Spleen (tissue), 11 donors: Measurements from ENCODE around the gene TMEM130. TPM values are rescaled to one million over a fixed set of nuclear protein-coding genes. Genes with fewer than 3 reads are reported as not detected.

Experiments
- DNase-seq: peaks from one replicate; pipeline ENCODE4 v3.0.0-alpha.2; 2020
- H3K27ac ChIP-seq, 8 donors: fragments of 200-600 bp; sonication (generic) in 7 of 8; 1 replicate in 4 of 8; 2 replicates in 4 of 8; pipeline versions ENCODE4 v1.5.0 to v1.8.0; 2016 to 2021; ENCODE audit warnings: inconsistent platforms in 4 of 8, mild to moderate bottlenecking in 4 of 8, moderate library complexity in 1 of 8
- H3K27me3 ChIP-seq, 7 donors: fragments of 200-600 bp; sonication (generic) in 6 of 7; replicated peaks in 1 of 7; 1 replicate in 4 of 7; 2 replicates in 3 of 7; pipeline versions ENCODE4 v1.5.0 to v1.8.0; 2016 to 2021; ENCODE audit warnings: inconsistent platforms in 3 of 7, mild to moderate bottlenecking in 1 of 7
- H3K36me3 ChIP-seq, 6 donors: fragments of 200-600 bp; sonication (generic) in 5 of 6; 1 replicate in 4 of 6; 2 replicates in 2 of 6; pipeline versions ENCODE4 v1.5.0 to v1.8.0; 2016 to 2021; ENCODE audit warnings: inconsistent platforms in 2 of 6
- H3K4me1 ChIP-seq, 6 donors: fragments of 200-600 bp; sonication (generic) in 5 of 6; 1 replicate in 3 of 6; 2 replicates in 3 of 6; pipeline versions ENCODE4 v1.5.0 to v1.8.0; 2016 to 2021; ENCODE audit warnings: inconsistent platforms in 3 of 6
- H3K4me3 ChIP-seq, 8 donors: fragments of 200-600 bp; sonication (generic) in 7 of 8; 1 replicate in 4 of 8; 2 replicates in 4 of 8; pipeline versions ENCODE4 v1.5.0 to v1.8.0; 2016 to 2021; ENCODE audit warnings: inconsistent platforms in 4 of 8, mild to moderate bottlenecking in 4 of 8, moderate library complexity in 2 of 8
- H3K9me3 ChIP-seq, 8 donors: fragments of 200-600 bp; sonication (generic) in 7 of 8; 1 replicate in 4 of 8; 2 replicates in 4 of 8; pipeline versions ENCODE4 v1.5.0 to v1.8.0; 2016 to 2021; ENCODE audit warnings: inconsistent platforms in 4 of 8
- POLR2A ChIP-seq, 3 donors: fragments of 450-650 bp; IDR thresholded peaks; one replicate each; pipeline ENCODE4 v1.5.1; 2017; ENCODE audit warnings: antibody characterized with exemption in 3 of 3, mild to moderate bottlenecking in 1 of 3
- POLR2AphosphoS5 ChIP-seq, 3 donors: sonication (generic); formaldehyde crosslinking; IDR thresholded peaks; one replicate each; pipeline ENCODE4 v1.5.1; 2017; ENCODE audit warnings: antibody characterized with exemption in 3 of 3
- WGBS, 5 donors: extraction: QIAGEN DNeasy Blood & Tissue Kit in 3 of 5; methylation state at CpG; one replicate each; pipeline versions ENCODE4 v1.1.5 to v1.1.7; 2013 to 2018; 5-methylcytosine and 5-hydroxymethylcytosine counted together
- intact Hi-C: fragments of 100-400 bp; cut with DNase I; formaldehyde crosslinking; loops from one replicate; pipeline ENCODE4 v1.15.0; 2023; ENCODE audit warnings: low total_unique reads
- polyA plus RNA-seq, 3 donors: library from polyadenylated mRNA; stranded (reverse); fragments of 200-250 nt; gene quantifications; one replicate each; pipeline ENCODE4 v1.2.1, GENCODE V29; 2013
- total RNA-seq, 7 donors: library from RNA; depleted of rRNA in 3 of 7; stranded (reverse); fragments of >200 nt in 3 of 7; fragmentation: NEBNext Ultra II Directional in 4 of 7; extraction: Animal tissue kit (Norgen Biotek cat#: 25700) in 4 of 7; gene quantifications; one replicate each; pipeline versions ENCODE4 v1.1.0 to v1.2.1, GENCODE V29; 2016 to 2021
- TF ChIP-seq, protein P1 (sequence below), 11 experiments: fragments of 200-600 bp in 7 of 11; fragments of 450-650 bp in 4 of 11; sonication (generic) in 4 of 11; IDR thresholded peaks in 8 of 11; conservative IDR thresholded peaks in 3 of 11; 1 replicate in 7 of 11; 2 replicates in 4 of 11; pipeline versions ENCODE4 v1.4.0 to v1.8.0; 2016 to 2021; ENCODE audit warnings: antibody characterized with exemption in 11 of 11, inconsistent platforms in 4 of 11, mild to moderate bottlenecking in 1 of 11
- donor health status: healthy with polysubstance abuse.
- donor health status: DM: no; HTN: no; CAD: no; lungs with moderate emphysema.
- donor health status: DM: no; HTN: no; CAD: no.
- donor health status: Bipolar disorder and iron deficiency.
- donor health status: healthy.
- donor health status: DM: no; HTN: no; CAD: no.
- donor health status: DM: yes; HTN: yes; CAD: no.

Gene TMEM130
- total and polyA plus RNA-seq, 10 donors: 0.11 to 0.55 (median 0.37) TPM; not detected in 3

DNA sequence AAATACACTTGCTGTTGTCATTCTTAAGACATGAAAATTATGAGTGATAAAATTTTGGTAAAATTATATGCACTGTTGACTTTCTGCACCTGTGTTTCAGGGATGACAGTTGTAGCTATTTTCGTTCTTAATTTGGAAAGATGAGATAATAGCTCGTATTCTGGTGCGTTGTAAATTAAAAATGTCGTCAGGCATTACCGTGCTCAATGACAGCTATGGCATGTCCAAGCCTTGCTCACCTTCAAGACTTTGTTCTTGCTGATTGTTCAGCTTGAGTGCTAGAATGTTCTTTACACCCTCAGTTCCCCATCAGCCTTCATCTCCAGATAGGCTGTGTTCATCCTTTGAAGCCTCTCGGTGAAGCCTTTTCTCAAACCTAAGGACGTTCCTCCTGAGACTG lies 30.0 kb upstream of the TMEM130 start:
- intact Hi-C loops: no loop called here
- H3K4me3 ChIP-seq: no peak overlapping the region
- TF ChIP-seq POLR2A (IDR thresholded peaks at IDR 0.05) (no peak), POLR2AphosphoS5 (IDR thresholded peaks at IDR 0.05) (no peak)
- TF ChIP-seq, protein P1, sequence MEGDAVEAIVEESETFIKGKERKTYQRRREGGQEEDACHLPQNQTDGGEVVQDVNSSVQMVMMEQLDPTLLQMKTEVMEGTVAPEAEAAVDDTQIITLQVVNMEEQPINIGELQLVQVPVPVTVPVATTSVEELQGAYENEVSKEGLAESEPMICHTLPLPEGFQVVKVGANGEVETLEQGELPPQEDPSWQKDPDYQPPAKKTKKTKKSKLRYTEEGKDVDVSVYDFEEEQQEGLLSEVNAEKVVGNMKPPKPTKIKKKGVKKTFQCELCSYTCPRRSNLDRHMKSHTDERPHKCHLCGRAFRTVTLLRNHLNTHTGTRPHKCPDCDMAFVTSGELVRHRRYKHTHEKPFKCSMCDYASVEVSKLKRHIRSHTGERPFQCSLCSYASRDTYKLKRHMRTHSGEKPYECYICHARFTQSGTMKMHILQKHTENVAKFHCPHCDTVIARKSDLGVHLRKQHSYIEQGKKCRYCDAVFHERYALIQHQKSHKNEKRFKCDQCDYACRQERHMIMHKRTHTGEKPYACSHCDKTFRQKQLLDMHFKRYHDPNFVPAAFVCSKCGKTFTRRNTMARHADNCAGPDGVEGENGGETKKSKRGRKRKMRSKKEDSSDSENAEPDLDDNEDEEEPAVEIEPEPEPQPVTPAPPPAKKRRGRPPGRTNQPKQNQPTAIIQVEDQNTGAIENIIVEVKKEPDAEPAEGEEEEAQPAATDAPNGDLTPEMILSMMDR (IDR thresholded peaks at IDR 0.05 in 8 of 11, conservative IDR thresholded peaks at IDR 0.05 in 3 of 11): no peak
- no peaks in the 10 kb centered on the region for H3K9me3 ChIP-seq
- H3K36me3 ChIP-seq: peaks cover 16 to 100% (median 99%) of the 10 kb centered on the region in 6 donors
- DNase-seq: no peak
- WGBS, 5 donors: 92 to 100% (median 96%) methylated on average over 7 of the region's 7 CpGs
- no peaks in the 10 kb centered on the region for H3K4me1 ChIP-seq
- no peaks in the 10 kb centered on the region for H3K27me3 ChIP-seq
- H3K27ac ChIP-seq: no peak overlapping the region

DNA sequence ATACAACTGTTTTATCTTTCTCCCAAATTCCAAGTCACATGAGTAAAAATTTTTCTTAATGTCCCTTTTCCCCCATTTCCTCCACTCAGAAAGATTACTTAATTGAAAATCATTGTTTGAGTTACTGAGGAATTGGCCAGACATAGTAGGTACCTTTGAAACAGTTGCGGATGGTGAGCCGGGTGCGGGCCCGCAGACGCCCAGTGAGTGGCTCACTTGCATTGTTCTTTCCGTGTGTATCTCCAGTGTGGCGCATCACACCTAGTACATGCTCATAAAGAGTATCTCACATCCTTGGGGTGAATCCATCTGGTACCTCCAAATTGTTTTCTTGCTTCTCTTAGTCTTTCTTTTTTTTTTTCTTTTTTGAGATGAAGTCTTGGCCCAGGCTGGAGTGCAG lies 22.8 kb upstream of the TMEM130 start:
- Histone ChIP-seq H3K27ac (no peak overlapping the region), H3K36me3 (peaks cover 0 to 100% (median 89%) of the 10 kb centered on the region in 6 donors), H3K27me3 (no peaks in the 10 kb centered on the region), H3K4me1 (peaks cover 0 to 4% (median 0%) of the 10 kb centered on the region in 6 donors), H3K4me3 (no peak overlapping the region), H3K9me3 (no peaks in the 10 kb centered on the region)
- TF ChIP-seq POLR2A (IDR thresholded peaks at IDR 0.05) (no peak), POLR2AphosphoS5 (IDR thresholded peaks at IDR 0.05) (no peak)
- TF ChIP-seq, protein P1 (IDR thresholded peaks at IDR 0.05 in 8 of 11, conservative IDR thresholded peaks at IDR 0.05 in 3 of 11): no peak
- intact Hi-C loops: no loop called here
- WGBS, 5 donors: 96 to 99% (median 98%) methylated on average over 7 of the region's 7 CpGs
- no peak for DNase-seq

DNA sequence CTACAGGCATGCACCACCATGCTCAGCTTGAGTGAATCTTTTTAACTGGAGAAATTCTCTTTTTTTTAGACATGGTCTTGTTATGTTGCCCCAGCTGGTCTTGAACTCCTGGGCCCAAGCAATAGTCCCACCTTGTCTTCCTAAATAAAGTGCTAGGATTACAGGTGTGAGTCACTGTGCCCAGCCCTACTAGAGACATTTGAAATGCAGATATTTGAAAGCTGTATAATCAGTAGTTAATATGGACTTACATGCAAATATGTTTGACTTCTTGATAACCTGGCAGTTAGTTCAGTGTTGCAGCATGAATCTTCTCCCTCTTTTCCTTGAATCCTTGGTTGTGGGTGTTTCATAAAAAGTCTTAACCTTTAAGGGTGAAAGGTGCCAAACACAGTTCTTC lies 17.2 kb upstream of the TMEM130 start:
- Histone ChIP-seq H3K36me3 (peaks cover 0 to 99% (median 71%) of the 10 kb centered on the region in 6 donors), H3K27ac (no peak overlapping the region), H3K4me3 (no peak overlapping the region), H3K4me1 (peaks cover 0 to 33% (median 3%) of the 10 kb centered on the region in 6 donors), H3K9me3 (no peaks in the 10 kb centered on the region), H3K27me3 (no peaks in the 10 kb centered on the region)
- DNase-seq: no peak
- TF ChIP-seq POLR2A (IDR thresholded peaks at IDR 0.05) (no peak), POLR2AphosphoS5 (IDR thresholded peaks at IDR 0.05) (no peak)
- TF ChIP-seq, protein P1 (IDR thresholded peaks at IDR 0.05 in 8 of 11, conservative IDR thresholded peaks at IDR 0.05 in 3 of 11): no peak
- intact Hi-C loops: no loop called here

DNA sequence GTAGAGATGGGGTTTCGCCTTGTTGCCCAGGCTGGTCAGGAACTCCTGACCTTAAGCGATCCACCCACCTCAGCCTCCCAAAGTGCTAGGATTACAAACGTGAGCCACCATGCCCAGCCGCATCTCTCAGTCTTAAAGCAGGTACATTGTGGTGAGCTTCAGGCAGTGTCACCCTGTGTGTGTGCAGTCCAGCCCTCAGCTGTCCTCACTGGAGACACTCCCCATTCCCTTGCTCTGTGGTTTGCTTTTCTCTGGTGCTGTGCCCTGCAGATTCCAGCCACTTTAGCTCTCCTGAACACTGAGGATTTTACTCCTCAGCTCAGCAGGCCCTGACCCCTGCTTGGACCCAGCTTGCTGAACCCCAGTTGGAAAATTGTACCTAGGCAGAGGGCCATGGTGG lies 14.6 kb upstream of the TMEM130 start:
- H3K4me1 ChIP-seq: peaks cover 9 to 57% (median 17%) of the 10 kb centered on the region in 6 donors
- TF ChIP-seq POLR2AphosphoS5 (IDR thresholded peaks at IDR 0.05) (no peak), POLR2A (IDR thresholded peaks at IDR 0.05) (no peak)
- TF ChIP-seq, protein P1 (IDR thresholded peaks at IDR 0.05 in 8 of 11, conservative IDR thresholded peaks at IDR 0.05 in 3 of 11): no peak
- intact Hi-C loops: no loop called here
- no peak overlapping the region for H3K4me3 ChIP-seq
- 81 to 95% (median 87%) methylated on average over 4 of the region's 4 CpGs for WGBS, 5 donors
- H3K9me3 ChIP-seq: no peaks in the 10 kb centered on the region
- peaks cover 0 to 85% (median 60%) of the 10 kb centered on the region in 6 donors for H3K36me3 ChIP-seq
- no peaks in the 10 kb centered on the region for H3K27me3 ChIP-seq
- no peak overlapping the region for H3K27ac ChIP-seq
- DNase-seq: no peak
